Fibroblast of pulmonary artery (primary cell): Measurements from ENCODE around the gene LYRM9.
"Not testable (repeated sequence)": the region's sequence is repeated elsewhere in the genome, so short reads cannot be mapped to it uniquely, and the experiment has no call there.

ENCODE experiments used
- DNase-seq: peaks from one replicate; pipeline ENCODE4 v3.0.0-alpha.2; 2010; ENCODE audit warnings: low read depth
- H3K4me3 ChIP-seq: replicated peaks from 2 replicates; pipeline ENCODE4 v1.5.1; 2011; ENCODE audit warnings: low read depth, mild to moderate bottlenecking, control low read depth, low read length, moderate library complexity
- CTCF ChIP-seq: IDR thresholded peaks from 2 replicates; pipeline ENCODE4 v1.5.1; 2011; ENCODE audit warnings: mild to moderate bottlenecking, control low read depth, low read length, inconsistent platforms; ENCODE audit errors: missing control alignments

LYRM9 gene

GRCh38 chr17:27889711-27890251 is 3.4 kb downstream of the LYRM9 start:
- DNase-seq = no peak
- TF ChIP-seq CTCF = no peak
- no peak overlapping the region for H3K4me3 ChIP-seq

GRCh38 chr17:27888945-27889344 is 4.2 kb downstream of the LYRM9 start:
- TF ChIP-seq CTCF = no peak
- H3K4me3 ChIP-seq = no peak overlapping the region
- DNase-seq = peak; percentile 11

GRCh38 chr17:27888067-27888466 is 5.1 kb downstream of the LYRM9 start:
- TF ChIP-seq CTCF = no peak
- H3K4me3 ChIP-seq = no peak overlapping the region
- no peak for DNase-seq

- not testable (repeated sequence) for DNase-seq, H3K4me3 ChIP-seq
Observed at GRCh38 chr17:27886348-27886906, 6.7 kb downstream of the LYRM9 start.

- TF ChIP-seq CTCF = no peak
- no peak for DNase-seq
- H3K4me3 ChIP-seq = no peak overlapping the region
Observed at GRCh38 chr17:27882162-27882840, 10.9 kb downstream of the LYRM9 start.

GRCh38 chr17:27879987-27880608 is 13.1 kb downstream of the LYRM9 start:
- TF ChIP-seq CTCF = peak; percentile 92
- DNase-seq = peak; percentile 75
- H3K4me3 ChIP-seq = no peak overlapping the region

GRCh38 chr17:27878776-27879562 is 14.2 kb downstream of the LYRM9 start:
- DNase-seq = peak; percentile 9

More at GRCh38 chr17:27878776-27879562, 14.2 kb downstream of the LYRM9 start:
- TF ChIP-seq CTCF = no peak
- no peak overlapping the region for H3K4me3 ChIP-seq
